Upper lobe of right lung (tissue), 1 donor: Measurements from ENCODE around the gene LMBRD2. TPM values are rescaled to one million over a fixed set of nuclear protein-coding genes. Genes with fewer than 3 reads are reported as not detected.

Experiments used
- ATAC-seq: fragments of 200-7000 bp; cut with Tn5 transposase; one replicate; pipeline ENCODE4 v1.9.1; 2020; ENCODE audit warnings: mild to moderate bottlenecking, moderate library complexity
- DNase-seq: peaks from one replicate; pipeline ENCODE4 v3.0.0-alpha.2; 2020
- H3K27ac ChIP-seq: fragments of 200-600 bp; one replicate; pipeline ENCODE4 v1.8.0; 2022
- H3K27me3 ChIP-seq: fragments of 200-600 bp; one replicate; pipeline ENCODE4 v1.8.0; 2022; ENCODE audit warnings: mild to moderate bottlenecking
- H3K36me3 ChIP-seq: fragments of 200-600 bp; one replicate; pipeline ENCODE4 v1.8.0; 2022
- H3K4me1 ChIP-seq: fragments of 200-600 bp; one replicate; pipeline ENCODE4 v1.8.0; 2022
- H3K4me3 ChIP-seq: fragments of 200-600 bp; one replicate; pipeline ENCODE4 v1.8.0; 2022; ENCODE audit warnings: mild to moderate bottlenecking
- H3K9me3 ChIP-seq: fragments of 200-600 bp; one replicate; pipeline ENCODE4 v1.8.0; 2022
- CTCF ChIP-seq: fragments of 200-600 bp; IDR thresholded peaks from one replicate; pipeline ENCODE4 v1.8.0; 2022; ENCODE audit warnings: antibody characterized with exemption
- intact Hi-C: fragments of 100-400 bp; cut with DNase I; formaldehyde crosslinking; loops from one replicate; pipeline ENCODE4 v1.11.0; 2022
- total RNA-seq: library from RNA; stranded (reverse); fragmentation: NEBNext Ultra II Directional; extraction: Animal tissue kit (Norgen Biotek cat#: 25700); gene quantifications from one replicate; pipeline ENCODE4 v1.2.1, GENCODE V29; 2021
- donor health status: DM: no; HTN: yes; CAD: no; lungs with severe emphysema.

LMBRD2 gene
- total RNA-seq, 1 donor from 2014 or later, result 10.0 TPM

GRCh38 chr5:36168737-36169136 lies 17.1 kb upstream of the LMBRD2 start:
- DNase-seq, result no peak
- H3K4me1 ChIP-seq, result no peaks in the 10 kb centered on the region
- intact Hi-C loops, result no loop called here
- TF ChIP-seq CTCF, result no peak
- no peak overlapping the region for H3K4me3 ChIP-seq
- no peaks in the 10 kb centered on the region for H3K9me3 ChIP-seq
- H3K27me3 ChIP-seq, result no peaks in the 10 kb centered on the region
- ATAC-seq, result no peak
- H3K27ac ChIP-seq, result no peak overlapping the region
- peaks cover 88% of the 10 kb centered on the region for H3K36me3 ChIP-seq

GRCh38 chr5:36164461-36164860 lies 12.8 kb upstream of the LMBRD2 start:
- Histone ChIP-seq H3K4me1 (no peaks in the 10 kb centered on the region), H3K36me3 (peaks cover 81% of the 10 kb centered on the region), H3K4me3 (no peak overlapping the region), H3K27me3 (no peaks in the 10 kb centered on the region), H3K27ac (no peak overlapping the region), H3K9me3 (no peaks in the 10 kb centered on the region)
- TF ChIP-seq CTCF, result no peak
- no peak for ATAC-seq
- DNase-seq, result no peak
- intact Hi-C loops, result no loop called here

- TF ChIP-seq CTCF, result no peak
- Histone ChIP-seq H3K4me1 (no peaks in the 10 kb centered on the region), H3K4me3 (no peak overlapping the region), H3K9me3 (no peaks in the 10 kb centered on the region), H3K36me3 (peaks cover 67% of the 10 kb centered on the region), H3K27ac (no peak overlapping the region), H3K27me3 (no peaks in the 10 kb centered on the region)
- intact Hi-C loops, result no loop called here
- ATAC-seq (no peak), DNase-seq (no peak)
Measured at GRCh38 chr5:36162810-36163486, 11.3 kb upstream of the LMBRD2 start.

- DNase-seq (no peak), ATAC-seq (no peak)
- Histone ChIP-seq H3K4me1 (peaks cover 6% of the 10 kb centered on the region), H3K4me3 (no peak overlapping the region), H3K27me3 (no peaks in the 10 kb centered on the region), H3K9me3 (no peaks in the 10 kb centered on the region), H3K36me3 (peaks cover 60% of the 10 kb centered on the region), H3K27ac (no peak overlapping the region)
- TF ChIP-seq CTCF, result no peak
- intact Hi-C loops, result no loop called here
Measured at GRCh38 chr5:36161361-36161760, 9.7 kb upstream of the LMBRD2 start.

- Histone ChIP-seq H3K4me1 (peaks cover 13% of the 10 kb centered on the region), H3K4me3 (no peak overlapping the region), H3K9me3 (no peaks in the 10 kb centered on the region), H3K36me3 (peaks cover 57% of the 10 kb centered on the region), H3K27ac (no peak overlapping the region), H3K27me3 (no peaks in the 10 kb centered on the region)
- intact Hi-C loops, result no loop called here
- TF ChIP-seq CTCF, result no peak
- no peak for ATAC-seq
- DNase-seq, result no peak
Measured at GRCh38 chr5:36160617-36161016, 8.9 kb upstream of the LMBRD2 start.

GRCh38 chr5:36158144-36158543 lies 6.5 kb upstream of the LMBRD2 start:
- H3K4me3 ChIP-seq, result no peak overlapping the region
- H3K27me3 ChIP-seq, result no peaks in the 10 kb centered on the region
- TF ChIP-seq CTCF, result no peak
- no peak for ATAC-seq
- intact Hi-C loops, result no loop called here
- DNase-seq, result no peak
- H3K36me3 ChIP-seq, result peaks cover 44% of the 10 kb centered on the region
- peaks cover 25% of the 10 kb centered on the region for H3K4me1 ChIP-seq
- H3K9me3 ChIP-seq, result no peaks in the 10 kb centered on the region
- no peak overlapping the region for H3K27ac ChIP-seq
